ENCODE data around the gene HSF4. TPM values are rescaled to one million over a fixed set of nuclear protein-coding genes. Genes with fewer than 3 reads are reported as not detected.

Gene HSF4
- total RNA-seq, 4 donors from 2014 or later, result 11.3 to 51.9 (median 42.3) TPM; not detected in 1

DNA sequence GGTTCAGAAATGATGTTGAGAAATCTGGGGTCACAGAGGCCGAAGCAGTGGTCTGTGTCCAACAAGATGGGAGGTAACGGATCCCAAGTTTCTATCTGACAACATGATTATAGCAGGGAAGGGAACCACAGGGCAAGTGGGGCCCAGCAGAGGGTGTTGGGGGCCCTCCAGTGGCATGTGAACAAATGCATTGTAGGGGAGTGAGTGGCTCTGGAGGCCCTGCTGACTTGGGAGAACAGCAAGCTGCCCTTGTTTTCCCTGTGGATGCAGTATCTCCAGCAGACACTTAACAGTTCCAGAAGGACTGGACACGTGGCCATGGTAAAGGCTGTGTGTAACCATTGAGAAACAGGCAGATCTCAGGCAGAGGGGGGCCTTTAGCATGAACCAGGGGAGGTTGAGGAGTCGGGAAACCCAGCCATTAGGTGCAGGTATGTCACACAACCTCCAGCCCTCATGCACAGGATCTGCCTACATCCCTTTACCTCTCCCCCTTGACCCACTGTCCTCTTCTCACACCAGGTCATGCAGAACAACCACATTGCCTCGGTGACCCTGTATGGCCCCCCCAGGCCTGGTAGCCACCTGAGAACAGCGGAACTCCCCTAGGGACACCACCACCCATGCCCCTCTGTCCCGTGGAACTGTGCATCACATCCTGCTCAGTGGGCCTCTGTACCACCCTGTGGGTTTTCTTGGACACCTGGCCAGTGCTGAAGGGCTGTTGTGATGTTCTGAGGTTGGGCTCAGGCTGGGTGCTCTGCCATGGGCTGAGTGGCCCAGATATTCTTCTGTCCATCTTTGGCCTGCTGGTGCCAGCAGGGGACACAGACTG, 17.8 kb upstream of the HSF4 start:
- intact Hi-C loops (cut with DNase I; ENCODE audit: low total_unique reads), result no loop called here
- H3K27me3 ChIP-seq, result no peaks in the 10 kb centered on the region
- H3K4me1 ChIP-seq, result peaks cover 0 to 4% of the 10 kb centered on the region in 2 donors
- no peaks in the 10 kb centered on the region for H3K9me3 ChIP-seq
- no peak overlapping the region for H3K4me3 ChIP-seq
- DNase-seq, result no peak
- H3K36me3 ChIP-seq, result no peaks in the 10 kb centered on the region
- H3K27ac ChIP-seq, result no peak overlapping the region
- TF ChIP-seq CTCF (IDR thresholded peaks at IDR 0.05), result no peak

DNA sequence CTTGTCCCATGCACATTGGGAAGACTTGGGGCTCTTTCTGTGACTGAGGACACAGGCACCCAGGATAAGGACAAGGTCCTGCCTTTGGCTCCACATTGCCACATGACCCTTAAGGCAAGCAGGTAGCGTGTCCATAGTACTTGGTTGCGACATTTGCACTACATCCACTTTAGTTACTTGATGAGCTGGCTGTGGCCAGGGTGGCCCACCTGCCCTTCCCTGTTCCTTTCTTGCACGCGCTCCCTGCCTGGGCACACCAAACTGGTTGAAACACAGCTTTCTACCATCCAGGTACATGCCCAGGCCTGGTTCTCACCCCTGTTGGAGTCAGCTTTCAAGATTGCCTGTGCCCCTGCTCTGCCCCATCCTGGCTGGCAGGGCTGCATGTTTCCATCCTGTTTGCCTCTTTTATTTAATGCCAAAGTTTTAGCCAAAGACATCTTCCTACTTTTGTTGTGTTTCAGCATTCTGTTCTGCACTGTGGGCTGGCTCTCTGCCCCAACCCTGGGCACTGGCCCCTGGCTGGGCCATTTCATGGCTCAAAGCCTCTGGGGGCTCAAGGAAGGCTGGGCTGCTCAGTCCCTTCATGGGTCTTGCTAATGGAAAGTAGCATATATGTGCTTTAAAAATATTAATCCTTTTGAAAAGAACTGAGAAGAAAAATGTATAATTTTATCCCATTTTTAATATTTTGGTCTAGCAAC, 17.0 kb upstream of the HSF4 start:
- Histone ChIP-seq H3K9me3 (no peaks in the 10 kb centered on the region), H3K27me3 (no peaks in the 10 kb centered on the region), H3K27ac (no peak overlapping the region), H3K4me3 (no peak overlapping the region), H3K36me3 (no peaks in the 10 kb centered on the region), H3K4me1 (peaks cover 0 to 4% of the 10 kb centered on the region in 2 donors)
- no peak for DNase-seq
- intact Hi-C loops (cut with DNase I; ENCODE audit: low total_unique reads), result no loop called here
- TF ChIP-seq POLR2A (IDR thresholded peaks at IDR 0.05), result no peak
- no peak for TF ChIP-seq CTCF (IDR thresholded peaks at IDR 0.05)

GRCh38 chr16:67148221-67148620, 16.3 kb upstream of the HSF4 start:
- no peaks in the 10 kb centered on the region for H3K36me3 ChIP-seq
- H3K4me3 ChIP-seq, result no peak overlapping the region
- intact Hi-C loops (cut with DNase I; ENCODE audit: low total_unique reads), result no loop called here
- DNase-seq, result no peak
- TF ChIP-seq CTCF (IDR thresholded peaks at IDR 0.05) (no peak), POLR2A (IDR thresholded peaks at IDR 0.05) (no peak)
- no peak overlapping the region for H3K27ac ChIP-seq
- H3K4me1 ChIP-seq, result peaks cover 0 to 4% of the 10 kb centered on the region in 2 donors
- no peaks in the 10 kb centered on the region for H3K27me3 ChIP-seq
- no peaks in the 10 kb centered on the region for H3K9me3 ChIP-seq

DNA sequence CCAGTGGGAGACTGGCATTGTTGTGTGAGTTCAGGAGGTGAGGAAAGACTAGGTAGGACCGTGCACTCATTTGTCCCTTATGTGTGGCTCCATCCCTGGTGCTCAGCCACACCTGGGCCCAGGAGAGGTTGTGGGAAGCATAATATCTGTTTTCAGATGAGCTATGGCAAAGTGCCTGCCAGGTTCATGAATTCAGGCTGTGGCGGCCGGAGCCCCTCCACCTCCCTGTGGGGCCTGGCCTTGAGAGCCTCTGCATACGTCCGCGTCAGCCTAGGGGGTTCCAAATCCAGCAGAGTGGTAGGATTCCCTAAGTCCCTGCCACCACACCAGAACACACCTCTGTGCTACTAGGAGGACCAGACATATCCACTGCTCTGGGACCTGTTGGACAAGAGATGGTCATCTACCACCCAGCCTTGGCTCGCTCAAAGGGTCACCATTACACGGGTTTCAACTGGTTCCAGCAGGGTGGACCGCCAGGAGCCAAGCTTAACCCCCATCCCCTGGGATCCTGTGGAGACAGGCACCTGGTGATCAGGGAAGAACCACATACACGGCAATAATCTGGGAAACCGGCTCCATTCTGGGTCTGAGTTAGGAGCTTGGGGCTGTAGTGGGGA, 15.8 kb upstream of the HSF4 start:
- Histone ChIP-seq H3K27me3 (no peaks in the 10 kb centered on the region), H3K4me1 (peaks cover 0 to 4% of the 10 kb centered on the region in 2 donors), H3K36me3 (no peaks in the 10 kb centered on the region), H3K4me3 (no peak overlapping the region), H3K9me3 (no peaks in the 10 kb centered on the region), H3K27ac (no peak overlapping the region)
- no peak for DNase-seq
- intact Hi-C loops (cut with DNase I; ENCODE audit: low total_unique reads), result no loop called here
- TF ChIP-seq POLR2A (IDR thresholded peaks at IDR 0.05) (no peak), CTCF (IDR thresholded peaks at IDR 0.05) (no peak)
